Measurements from ENCODE around the gene IRF7.

DNA sequence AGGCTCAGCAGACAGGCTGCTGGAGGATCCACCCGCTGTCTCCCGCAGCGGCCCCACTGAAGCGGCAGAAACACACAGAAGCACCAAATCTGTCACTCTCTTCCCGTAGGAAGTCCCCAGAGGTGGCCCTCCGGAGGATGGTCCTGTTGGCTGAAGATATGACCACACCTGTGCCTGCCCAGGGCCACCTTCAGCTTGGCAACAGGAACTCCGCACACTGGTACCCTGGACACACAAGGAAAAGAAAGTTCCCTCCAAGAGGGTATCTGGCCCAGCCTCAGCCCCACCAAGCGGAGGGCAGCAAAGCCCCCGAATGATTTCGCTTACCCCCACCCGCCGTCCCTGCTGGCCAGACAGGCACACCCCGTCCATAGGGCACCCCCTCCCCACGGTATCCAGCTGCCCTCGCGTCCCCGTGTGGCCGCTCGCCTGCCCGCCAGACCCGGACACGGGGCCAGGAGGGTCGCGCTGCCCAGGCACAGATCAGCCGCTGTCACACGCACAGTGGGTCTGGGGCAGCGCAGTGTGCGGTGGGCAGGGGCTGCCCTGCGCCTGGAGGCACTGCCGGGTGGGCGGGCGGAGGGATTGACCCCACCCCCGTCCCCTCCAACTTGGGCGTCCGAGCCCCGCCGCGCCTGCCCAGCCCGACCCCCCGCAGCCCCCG lies 48.0 kb downstream of the IRF7 start:
- TF ChIP-seq CTCF (IDR thresholded peaks at IDR 0.05) (no peak), POLR2A (IDR thresholded peaks at IDR 0.05) (no peak), POLR2AphosphoS5 (IDR thresholded peaks at IDR 0.05) (no peak), EP300 (IDR thresholded peaks at IDR 0.05; ENCODE audit: low read depth) (no peak)

Data from transverse colon (tissue), 4 donors.